ENCODE measurements around the gene SLFN12.

Gene SLFN12

GRCh38 chr17:35376245-35376644, 56.1 kb downstream of the SLFN12 start:
- H3K4me3 ChIP-seq (ENCODE audit: low read depth, low read length), result no peak overlapping the region
- no peak for TF ChIP-seq MYC (IDR thresholded peaks at IDR 0.05; ENCODE audit: low read depth, low read length)
- no peak for TF ChIP-seq CTCF (IDR thresholded peaks at IDR 0.05; ENCODE audit: low read depth, low read length)
- no peak for TF ChIP-seq POLR2A (IDR thresholded peaks at IDR 0.05; ENCODE audit: extremely low read depth, insufficient read length)
- TF ChIP-seq, protein P1, sequence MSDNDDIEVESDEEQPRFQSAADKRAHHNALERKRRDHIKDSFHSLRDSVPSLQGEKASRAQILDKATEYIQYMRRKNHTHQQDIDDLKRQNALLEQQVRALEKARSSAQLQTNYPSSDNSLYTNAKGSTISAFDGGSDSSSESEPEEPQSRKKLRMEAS (IDR thresholded peaks at IDR 0.05; ENCODE audit: low read depth, low read length), result no peak
- DNase-seq (ENCODE audit: low read depth), result peak; percentile 55

DNA sequence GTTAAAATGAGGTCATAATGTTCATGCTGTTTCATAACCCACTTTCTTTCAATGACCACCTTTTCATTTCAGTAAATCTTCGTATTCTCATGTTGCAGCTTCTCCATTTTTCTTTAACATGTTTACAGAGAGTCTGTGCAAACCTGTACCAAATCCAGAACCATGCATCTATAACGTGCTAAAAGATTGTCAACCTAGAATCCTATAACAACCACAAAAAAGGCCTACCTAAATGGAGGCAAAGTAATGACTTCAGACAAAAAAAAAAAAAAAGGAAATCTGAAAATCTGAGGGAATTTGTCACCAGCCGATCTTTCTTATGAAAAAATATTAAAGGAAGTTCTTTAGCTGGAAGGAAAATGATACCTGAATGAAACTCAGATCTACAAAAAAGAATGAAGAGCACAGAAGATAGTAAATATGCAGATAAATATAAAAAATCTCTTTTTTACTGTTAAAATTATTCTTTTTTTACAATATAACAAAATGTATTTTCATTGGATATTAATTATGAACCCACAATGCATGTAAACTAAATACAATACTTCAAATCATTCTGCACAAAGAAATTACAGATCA, 57.4 kb downstream of the SLFN12 start:
- TF ChIP-seq POLR2A (IDR thresholded peaks at IDR 0.05; ENCODE audit: extremely low read depth, insufficient read length), result no peak
- no peak for TF ChIP-seq CTCF (IDR thresholded peaks at IDR 0.05; ENCODE audit: low read depth, low read length)
- TF ChIP-seq MYC (IDR thresholded peaks at IDR 0.05; ENCODE audit: low read depth, low read length), result no peak
- TF ChIP-seq, protein P1 (IDR thresholded peaks at IDR 0.05; ENCODE audit: low read depth, low read length), result no peak
- DNase-seq (ENCODE audit: low read depth), result no peak
- peak overlapping the region; percentile 80 for H3K4me3 ChIP-seq (ENCODE audit: low read depth, low read length)

DNA sequence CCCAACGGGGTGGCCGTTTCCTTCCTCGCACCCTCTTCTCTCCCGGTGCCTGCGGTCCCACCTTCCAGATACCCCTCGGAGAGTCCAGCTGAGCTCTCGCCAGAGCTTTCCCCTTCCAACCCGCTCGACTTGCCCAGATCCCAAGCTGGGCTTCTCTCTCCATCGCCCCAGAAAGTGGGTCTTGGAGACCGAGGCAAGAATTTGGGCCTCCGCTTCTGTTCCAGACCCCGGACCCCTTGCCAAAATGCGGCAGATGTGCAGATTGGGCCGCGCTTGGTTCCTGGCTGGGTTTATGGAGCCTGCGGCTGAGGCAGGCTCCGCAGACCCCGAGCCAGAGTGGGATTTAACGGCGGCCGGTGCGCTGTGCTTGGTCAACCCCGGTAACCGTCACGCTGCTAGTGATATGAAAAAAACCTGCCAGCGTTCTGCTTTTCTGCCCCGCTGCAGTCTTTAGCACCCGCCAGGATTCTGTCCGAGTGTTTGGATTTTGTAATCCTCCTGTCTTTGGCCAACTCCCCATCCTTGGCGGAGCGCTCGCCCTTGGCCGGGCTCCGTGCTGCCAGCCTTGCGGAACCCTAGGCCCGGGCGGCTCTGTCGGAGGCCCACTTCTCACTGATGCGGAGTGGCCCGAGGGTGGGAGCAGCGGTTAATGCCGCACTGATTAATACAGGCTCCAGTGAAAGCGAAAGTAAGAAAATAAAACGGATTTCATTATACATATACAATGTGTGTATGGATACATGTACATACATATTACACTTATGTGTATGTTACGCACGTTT, 58.1 kb downstream of the SLFN12 start:
- TF ChIP-seq POLR2A (IDR thresholded peaks at IDR 0.05; ENCODE audit: extremely low read depth, insufficient read length), result peak; percentile 45
- TF ChIP-seq CTCF (IDR thresholded peaks at IDR 0.05; ENCODE audit: low read depth, low read length), result no peak
- peak overlapping the region; percentile 80 for H3K4me3 ChIP-seq (ENCODE audit: low read depth, low read length)
- peak; percentile 86 for DNase-seq (ENCODE audit: low read depth)

DNA sequence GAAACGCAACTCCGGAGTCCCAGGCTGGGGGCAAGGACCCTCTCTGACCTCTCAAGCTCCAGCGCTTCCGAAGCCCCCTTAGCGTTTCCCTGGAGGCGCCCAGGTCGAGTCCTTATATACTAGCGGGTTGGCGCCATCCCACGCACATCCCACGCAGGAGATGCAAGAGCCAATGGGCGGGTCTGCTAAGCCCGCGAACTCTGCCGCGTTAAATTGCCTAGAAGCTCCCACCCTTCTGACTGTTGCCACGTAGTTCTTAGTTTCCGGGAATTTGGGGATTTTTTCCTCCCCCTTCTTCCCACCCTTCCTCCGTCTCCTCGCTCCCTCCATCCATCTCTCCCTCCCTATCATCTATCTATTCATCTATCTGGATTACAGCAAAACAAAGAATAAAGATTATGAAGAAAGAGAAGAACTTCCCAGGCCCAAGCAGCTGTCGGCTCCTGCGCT, 58.7 kb downstream of the SLFN12 start, which contains the start of gene SLFN11:
Gene SLFN11 (minus strand): TSS at position 88 of the 450 bp plus-strand sequence. CDS start 9,814 bp downstream, outside the sequence.
- peak; percentile 94 for DNase-seq (ENCODE audit: low read depth)
- peak within 1 kb of the TSS; percentile 80 for H3K4me3 ChIP-seq (ENCODE audit: low read depth, low read length)
- TF ChIP-seq CTCF (IDR thresholded peaks at IDR 0.05; ENCODE audit: low read depth, low read length) (no peak), MYC (IDR thresholded peaks at IDR 0.05; ENCODE audit: low read depth, low read length) (no peak), POLR2A (IDR thresholded peaks at IDR 0.05; ENCODE audit: extremely low read depth, insufficient read length) (peak; percentile 99)
- TF ChIP-seq, protein P1 (IDR thresholded peaks at IDR 0.05; ENCODE audit: low read depth, low read length), result no peak

DNA sequence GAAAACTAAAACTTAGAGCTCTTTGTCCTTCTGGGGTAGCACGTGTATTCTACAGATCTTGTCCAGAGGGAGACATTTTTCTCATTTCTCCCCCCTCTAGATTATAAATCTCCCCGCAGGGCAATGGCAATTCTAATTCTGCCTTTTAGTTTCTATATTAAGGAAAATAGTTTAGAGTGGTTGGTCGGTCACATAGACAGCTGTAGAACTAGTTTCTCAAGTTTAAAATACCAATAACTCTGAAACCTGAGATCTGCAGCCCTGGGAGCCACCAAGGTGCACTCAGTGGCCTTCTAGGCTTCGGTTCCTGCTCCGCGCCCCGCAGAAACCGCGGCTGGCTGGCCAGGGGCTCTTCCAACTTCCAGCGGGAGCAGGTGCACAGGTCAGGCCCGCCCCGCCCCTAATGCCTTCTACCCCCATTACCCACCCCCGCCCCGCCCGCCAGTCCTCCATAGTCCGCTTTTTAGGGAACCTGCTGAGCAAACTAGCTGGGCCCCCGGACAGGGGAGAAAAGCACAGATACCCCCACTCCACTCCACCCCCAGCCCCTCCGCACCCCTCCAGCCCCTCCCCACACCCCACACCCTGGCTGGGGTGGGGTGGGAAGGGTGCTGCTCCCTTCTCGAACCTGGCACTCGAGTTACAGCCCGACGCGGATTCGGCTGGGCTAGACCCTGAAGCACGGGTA, 59.3 kb downstream of the SLFN12 start:
- peak; percentile 77 for DNase-seq (ENCODE audit: low read depth)
- peak overlapping the region; percentile 80 for H3K4me3 ChIP-seq (ENCODE audit: low read depth, low read length)
- TF ChIP-seq, protein P1 (IDR thresholded peaks at IDR 0.05; ENCODE audit: low read depth, low read length), result peak; percentile 62
- TF ChIP-seq MYC (IDR thresholded peaks at IDR 0.05; ENCODE audit: low read depth, low read length), result peak; percentile 48
- TF ChIP-seq POLR2A (IDR thresholded peaks at IDR 0.05; ENCODE audit: extremely low read depth, insufficient read length), result no peak
- no peak for TF ChIP-seq CTCF (IDR thresholded peaks at IDR 0.05; ENCODE audit: low read depth, low read length)
